Skin epidermis (tissue), 12 donors: ENCODE results near the gene ALKBH7.
A peak's percentile ranks its signal among the peaks of the same experiment; 100 is the strongest.

Source experiments
- H3K27ac ChIP-seq, 21 experiments: fragments of 200-600 bp; sonication (generic) in 11 of 21; one replicate each; pipeline ENCODE4 v1.5.0; 2020; ENCODE audit warnings: mild to moderate bottlenecking in 3 of 21, inconsistent platforms in 2 of 21, moderate library complexity in 2 of 21
- H3K4me3 ChIP-seq, 7 experiments: fragments of 200-600 bp; sonication (generic) in 2 of 7; one replicate each; pipeline ENCODE4 v1.5.0; 2020; ENCODE audit warnings: inconsistent platforms in 2 of 7, mild to moderate bottlenecking in 2 of 7, moderate library complexity in 1 of 7

ALKBH7 gene

GRCh38 chr19:6362027-6362350, 10.6 kb upstream of the ALKBH7 start:
- Histone ChIP-seq H3K27ac (peak overlapping the region; percentile 43 to 98 (median 91)), H3K4me3 (peak overlapping the region; percentile 64 to 99 (median 94))

GRCh38 chr19:6362351-6362801, 10.2 kb upstream of the ALKBH7 start:
- H3K4me3 ChIP-seq: peak overlapping the region; percentile 64 to 99 (median 94)
- H3K27ac ChIP-seq: peak overlapping the region in 20 of 21 experiments; percentile 43 to 98 (median 91)

GRCh38 chr19:6364353-6364752, 8.2 kb upstream of the ALKBH7 start:
- H3K4me3 ChIP-seq: no peak overlapping the region
- H3K27ac ChIP-seq: no peak overlapping the region

DNA sequence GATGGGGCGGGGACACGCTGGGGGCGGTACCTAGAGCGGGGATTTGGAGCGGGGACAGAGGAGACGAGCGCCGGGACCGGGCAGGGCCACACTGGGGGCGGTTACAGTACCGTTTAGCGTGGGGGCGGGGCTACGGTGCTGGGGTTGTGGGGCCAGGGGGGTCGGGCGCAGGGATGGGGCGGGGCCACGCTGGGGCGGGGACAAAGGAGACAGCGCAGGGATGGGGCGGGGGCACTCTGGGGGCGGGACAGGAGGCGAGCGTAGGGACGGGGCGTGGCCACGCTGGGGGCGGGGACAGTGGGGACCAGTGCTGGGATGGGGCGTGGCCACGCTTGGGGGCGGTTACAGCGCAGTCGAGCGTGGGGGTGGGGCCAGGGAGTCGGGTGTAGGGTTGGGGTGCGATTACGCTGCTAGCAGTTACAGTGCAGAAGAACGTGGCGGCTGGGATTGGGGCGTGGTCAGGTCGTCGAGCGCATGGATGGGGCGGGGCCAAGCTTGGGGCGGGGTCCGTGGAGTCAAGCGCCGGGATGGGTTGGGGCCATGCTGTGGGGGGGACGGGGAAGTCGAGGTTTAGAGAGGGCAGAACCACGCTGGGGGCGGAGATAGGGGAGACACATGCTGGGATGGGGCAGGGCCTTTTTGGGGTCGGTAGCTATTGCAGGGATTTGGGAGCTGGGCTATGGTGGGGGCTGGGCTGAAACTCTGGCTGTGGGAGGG, 660 bp downstream of the ALKBH7 start:
- Histone ChIP-seq H3K4me3 (peak overlapping the region; percentile 60 to 96 (median 84)), H3K27ac (peak overlapping the region; percentile 79 to 97 (median 92))

DNA sequence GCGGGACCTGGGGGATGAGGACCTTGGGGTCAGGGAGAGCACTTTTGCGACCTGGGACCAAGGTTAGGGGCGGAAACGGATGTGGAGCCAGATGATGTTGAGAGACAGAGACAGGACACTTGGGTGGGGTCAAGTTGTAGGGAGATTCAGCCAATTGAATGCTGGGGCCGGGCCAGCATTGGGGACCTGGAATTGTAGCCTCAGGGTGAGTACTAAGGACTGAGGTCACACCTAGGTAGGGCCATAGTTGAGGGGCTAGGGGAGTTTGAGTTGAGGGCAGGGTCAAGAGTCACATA, 1.2 kb downstream of the ALKBH7 start:
- Histone ChIP-seq H3K4me3 (peak overlapping the region in 6 of 7 experiments; percentile 60 to 96 (median 89)), H3K27ac (peak overlapping the region in 17 of 21 experiments; percentile 1 to 96 (median 81))

- Histone ChIP-seq H3K4me3 (peak overlapping the region in 1 of 7 experiments; percentile 82), H3K27ac (peak overlapping the region in 8 of 21 experiments; percentile 1 to 91 (median 79))
Observed at GRCh38 chr19:6374161-6374709, 1.6 kb downstream of the ALKBH7 start.

DNA sequence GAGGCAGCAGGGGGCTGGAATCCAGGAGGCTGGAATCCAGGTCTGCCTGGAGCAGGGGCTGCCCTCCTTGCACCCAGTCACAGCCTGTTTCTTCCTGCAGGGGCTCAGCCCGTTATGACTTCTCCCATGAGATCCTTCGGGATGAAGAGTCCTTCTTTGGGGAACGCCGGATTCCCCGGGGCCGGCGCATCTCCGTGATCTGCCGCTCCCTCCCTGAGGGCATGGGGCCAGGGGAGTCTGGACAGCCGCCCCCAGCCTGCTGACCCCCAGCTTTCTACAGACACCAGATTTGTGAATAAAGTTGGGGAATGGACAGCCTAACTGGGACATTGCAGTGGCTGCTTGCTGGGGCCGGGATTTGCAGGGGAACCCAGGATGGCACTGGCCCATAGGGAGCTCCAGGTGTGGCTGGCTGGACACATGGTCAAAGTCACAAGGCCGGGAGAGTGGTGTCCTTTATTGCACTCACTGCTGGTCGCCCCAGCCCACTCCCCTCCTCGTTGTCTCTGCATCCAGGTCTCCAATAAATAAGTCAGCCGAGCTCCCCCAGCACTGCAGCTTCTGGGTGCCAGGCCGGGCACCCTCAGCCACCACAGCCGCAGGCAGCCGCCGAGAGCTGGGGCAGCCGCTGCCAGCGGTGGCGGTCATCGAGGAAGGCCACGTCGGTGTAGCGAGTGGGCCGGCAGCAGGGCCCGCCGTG, 2.3 kb downstream of the ALKBH7 start:
- H3K27ac ChIP-seq: no peak overlapping the region
- no peak overlapping the region for H3K4me3 ChIP-seq

DNA sequence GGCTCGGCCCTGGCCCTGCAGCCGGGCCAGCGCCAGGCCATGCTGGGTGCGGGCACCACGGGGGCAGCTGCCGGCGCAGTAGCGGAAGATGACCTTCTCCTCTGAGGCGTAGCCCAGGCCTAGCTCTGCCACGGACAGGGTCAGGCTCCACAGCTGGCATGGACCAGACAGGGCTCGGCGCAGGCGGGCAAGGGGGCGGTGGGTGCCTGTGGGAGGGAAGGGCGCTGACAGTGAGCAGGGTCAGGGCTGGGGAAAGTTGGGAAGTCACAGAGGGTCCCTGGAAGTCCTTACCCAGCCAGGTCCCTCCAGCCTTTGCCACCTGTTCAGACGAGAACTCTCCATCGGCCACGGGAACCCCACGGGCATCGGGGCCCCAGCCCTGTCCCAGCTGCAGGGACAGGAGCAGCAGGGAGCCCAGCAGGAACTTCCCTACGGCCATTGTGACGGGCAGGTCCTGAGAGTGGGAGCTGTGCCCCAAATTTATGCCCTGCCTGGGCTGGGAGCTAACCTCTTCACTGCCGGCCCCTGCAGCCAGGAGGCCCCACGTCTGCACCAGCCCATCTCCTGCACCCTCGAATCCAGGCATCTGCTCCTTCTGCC, 2.9 kb downstream of the ALKBH7 start, which contains the start of gene PSPN:
TSS of gene PSPN (minus strand) at position 523 of the 600 bp plus-strand sequence. CDS start at position 439, 84 bp downstream.
- Histone ChIP-seq H3K4me3 (no peak within 1 kb of the TSS), H3K27ac (peak within 1 kb of the TSS in 1 of 21 experiments; percentile 26)

DNA sequence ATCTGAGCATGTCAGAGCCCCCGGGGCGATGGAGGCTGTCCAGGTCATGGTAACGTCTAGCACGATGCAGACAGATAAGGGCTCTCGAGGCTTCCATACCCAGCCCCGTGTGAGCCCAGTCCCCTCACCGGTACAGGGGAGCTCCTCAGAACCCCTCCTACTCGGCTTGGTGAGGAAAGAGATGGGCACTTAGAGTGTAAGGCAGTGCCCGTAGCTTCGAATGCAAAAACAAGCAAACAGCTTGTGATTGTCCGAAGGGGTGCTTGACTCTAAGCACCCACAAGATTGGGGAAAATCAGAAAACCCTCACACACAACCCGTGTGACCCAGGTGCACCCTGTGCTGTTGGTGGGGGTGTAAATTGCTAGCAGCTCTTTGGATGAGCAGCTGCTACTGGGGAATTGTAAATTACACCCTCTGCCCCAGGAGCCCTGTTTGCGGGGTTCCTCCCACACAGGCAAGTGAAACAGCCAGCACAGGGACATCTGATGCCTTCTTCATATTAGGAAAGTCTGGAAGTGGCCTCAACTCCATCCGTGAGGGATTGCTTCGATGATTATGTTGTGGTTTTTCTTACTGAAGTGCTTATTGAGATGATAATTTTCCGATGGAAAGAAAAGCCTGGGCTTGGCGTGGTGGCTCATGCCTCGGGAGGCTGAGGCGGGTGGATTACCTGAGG, 4.1 kb downstream of the ALKBH7 start:
- H3K27ac ChIP-seq: peak overlapping the region in 1 of 21 experiments; percentile 26
- H3K4me3 ChIP-seq: no peak overlapping the region

- Histone ChIP-seq H3K4me3 (no peak overlapping the region), H3K27ac (no peak overlapping the region)
Observed at GRCh38 chr19:6378041-6378440, 5.4 kb downstream of the ALKBH7 start.

GRCh38 chr19:6378486-6378885, 5.9 kb downstream of the ALKBH7 start:
- Histone ChIP-seq H3K27ac (no peak overlapping the region), H3K4me3 (no peak overlapping the region)

DNA sequence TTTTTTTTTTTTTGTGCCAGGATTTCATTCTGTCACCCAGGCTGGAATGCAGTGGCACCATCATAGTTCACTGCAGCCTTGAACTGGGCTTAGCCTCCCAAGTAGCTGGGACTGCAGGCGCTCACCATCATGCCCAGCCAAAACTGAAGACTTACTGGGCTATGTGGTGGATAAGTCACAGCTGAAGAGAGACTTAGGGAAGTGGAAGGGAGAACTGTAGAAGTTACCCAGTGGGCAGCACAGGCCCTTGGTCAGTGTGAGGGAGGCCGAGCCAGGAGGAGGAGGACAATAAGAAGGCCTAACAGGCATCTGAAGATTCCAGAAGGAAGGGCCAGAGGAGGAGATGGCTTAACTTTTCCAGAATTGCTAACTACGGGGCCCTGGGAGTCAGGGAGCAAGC, 7.2 kb downstream of the ALKBH7 start:
- no peak overlapping the region for H3K27ac ChIP-seq
- no peak overlapping the region for H3K4me3 ChIP-seq

DNA sequence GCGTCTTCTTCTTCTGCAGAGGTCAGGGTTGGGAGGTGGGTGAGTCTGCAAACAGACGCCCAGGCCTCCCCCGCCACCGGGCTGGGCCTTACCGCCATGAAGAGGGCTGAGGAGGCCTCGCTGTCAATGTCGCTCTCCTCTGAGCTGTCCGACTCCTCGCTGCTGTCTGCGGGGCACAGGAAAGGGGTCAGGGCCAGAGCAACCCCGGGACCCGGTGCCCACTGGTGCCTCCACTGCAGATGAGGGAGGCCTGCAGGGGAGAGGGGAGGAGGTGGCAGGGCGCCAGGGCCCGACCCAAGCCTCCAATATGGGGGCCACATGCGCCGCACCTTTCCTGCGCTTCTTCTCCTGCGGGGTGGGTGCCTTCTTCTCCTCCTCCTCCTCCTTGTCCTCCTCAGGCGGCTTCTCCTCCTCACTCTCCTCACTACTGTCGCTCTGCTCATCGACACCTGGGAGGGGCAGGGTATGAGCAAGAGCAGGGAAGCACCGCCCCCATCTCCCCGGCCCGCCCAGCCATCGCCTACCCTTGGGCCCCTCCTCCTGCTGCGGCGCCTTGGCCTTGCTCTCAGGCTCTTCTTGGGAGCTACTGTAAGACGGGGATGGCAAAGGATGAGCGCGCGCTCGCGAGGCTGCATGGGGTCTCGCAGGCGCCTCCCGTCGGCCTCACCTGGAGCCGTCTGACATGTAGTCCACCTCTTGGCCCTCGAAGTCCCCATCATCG, 8.6 kb downstream of the ALKBH7 start:
- H3K27ac ChIP-seq: no peak overlapping the region
- H3K4me3 ChIP-seq: peak overlapping the region in 1 of 7 experiments; percentile 13

GRCh38 chr19:6383188-6383587, 10.6 kb downstream of the ALKBH7 start:
- no peak overlapping the region for H3K4me3 ChIP-seq
- H3K27ac ChIP-seq: no peak overlapping the region

DNA sequence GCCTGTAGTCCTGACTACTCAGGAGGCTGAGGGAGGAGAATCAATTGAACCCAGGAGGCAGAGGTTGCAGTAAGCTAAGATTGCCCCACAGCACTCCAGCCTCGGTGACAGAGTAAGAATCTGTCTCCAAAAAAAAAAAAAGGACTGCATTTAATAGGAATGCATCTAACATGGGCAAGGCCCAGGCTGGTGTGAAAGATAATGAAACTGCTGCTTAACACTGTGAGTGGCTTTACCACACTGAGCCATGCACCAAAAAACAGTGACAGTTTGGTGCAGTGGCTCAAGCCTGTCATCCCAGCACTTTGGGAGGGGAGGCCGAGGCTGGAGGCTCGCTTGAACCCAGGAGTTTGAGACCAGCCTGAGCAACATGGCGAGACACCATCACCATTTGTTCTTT, 11.8 kb downstream of the ALKBH7 start:
- Histone ChIP-seq H3K27ac (no peak overlapping the region), H3K4me3 (no peak overlapping the region)

DNA sequence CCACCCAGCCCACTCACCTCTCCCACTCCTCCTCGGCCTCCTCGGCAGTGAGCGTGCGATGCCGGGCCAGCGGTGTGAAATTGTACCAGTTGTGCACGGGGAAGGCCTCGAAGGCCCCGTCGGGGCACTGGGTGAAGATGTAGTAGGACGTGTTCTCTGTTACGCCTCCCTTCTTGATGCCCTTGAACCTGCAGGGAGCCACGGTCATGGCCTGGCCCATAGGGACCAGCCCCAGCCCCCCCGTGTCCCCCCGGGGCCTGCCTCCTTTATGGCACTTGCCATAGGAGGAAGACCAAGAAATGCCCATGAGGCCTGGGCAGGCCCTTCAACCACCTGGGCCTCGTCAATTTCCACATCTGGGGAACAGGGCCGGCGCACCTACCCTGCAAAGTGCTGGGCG, 14.8 kb downstream of the ALKBH7 start:
- Histone ChIP-seq H3K27ac (no peak overlapping the region), H3K4me3 (no peak overlapping the region)

DNA sequence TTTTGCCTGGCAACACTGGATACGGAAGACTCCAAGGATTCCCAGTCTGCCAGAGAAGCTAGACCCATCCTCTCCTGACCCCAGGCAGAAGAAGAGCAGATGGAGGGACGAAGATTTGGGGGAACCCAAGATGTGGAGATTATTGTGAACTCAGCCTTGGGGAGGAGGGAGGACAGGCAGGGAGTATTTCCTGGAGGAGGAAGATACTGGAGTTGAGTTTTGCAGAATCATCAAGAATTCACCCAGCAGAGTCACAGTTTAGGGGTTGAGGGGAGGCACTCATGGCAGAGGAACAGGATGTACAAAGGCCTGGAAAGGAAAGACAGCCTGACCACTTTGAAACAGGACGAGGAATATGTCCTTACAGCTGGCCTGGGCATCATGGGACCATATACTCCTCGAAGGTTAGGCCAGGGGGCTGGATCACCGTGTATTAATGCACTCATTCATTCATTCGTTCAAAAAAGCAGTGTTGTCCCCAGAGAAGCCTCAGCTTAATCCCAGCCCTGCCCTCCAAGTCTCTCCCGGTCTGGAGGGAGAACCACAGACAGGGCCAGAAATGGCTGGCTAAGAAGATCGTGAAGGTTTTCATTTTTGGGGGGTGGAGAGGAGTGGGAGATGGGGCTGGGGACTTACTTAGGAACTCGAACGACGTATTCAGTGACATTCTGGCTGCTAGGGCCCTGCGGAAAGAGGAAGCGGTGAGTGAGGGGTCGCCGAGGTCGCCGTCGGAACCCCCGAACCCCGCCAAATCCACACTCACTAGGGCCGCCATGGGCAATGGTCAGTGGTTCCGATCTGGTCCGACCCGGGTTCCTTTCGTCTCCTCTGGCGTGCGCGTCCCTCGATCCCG, 19.9 kb downstream of the ALKBH7 start:
- peak overlapping the region; percentile 57 to 90 (median 75) for H3K4me3 ChIP-seq
- H3K27ac ChIP-seq: peak overlapping the region; percentile 23 to 97 (median 95)
